Mesothelial cell of epicardium (in vitro differentiated cells): Measurements from ENCODE around the gene CEP85. TPM values are rescaled to one million over a fixed set of nuclear protein-coding genes. Genes with fewer than 3 reads are reported as not detected.

Experiments
- DNase-seq, 2 experiments: peaks; one replicate each; pipeline ENCODE4 v3.0.0; 2021; ENCODE audit warnings: low spot score in 2 of 2; ENCODE audit not compliant: unreplicated experiment in 2 of 2
- H3K27ac Mint-ChIP-seq: 2 replicates; pipeline ENCODE4 v1.8.0; 2021; ENCODE audit warnings: mixed read lengths
- H3K27me3 Mint-ChIP-seq: 2 replicates; pipeline ENCODE4 v1.8.0; 2021; ENCODE audit warnings: low read depth, mixed read lengths
- H3K36me3 Mint-ChIP-seq: 2 replicates; pipeline ENCODE4 v1.8.0; 2021; ENCODE audit warnings: mixed read lengths
- H3K4me1 Mint-ChIP-seq: 2 replicates; pipeline ENCODE4 v1.8.0; 2021; ENCODE audit warnings: mixed read lengths
- H3K4me3 Mint-ChIP-seq: 2 replicates; pipeline ENCODE4 v1.8.0; 2021; ENCODE audit warnings: mild to moderate bottlenecking, moderate library complexity, mixed read lengths
- H3K9me3 Mint-ChIP-seq: 2 replicates; pipeline ENCODE4 v1.8.0; 2021; ENCODE audit warnings: mixed read lengths
- CTCF ChIP-seq: fragments of 200-600 bp; sonication (generic); IDR thresholded peaks from one replicate; pipeline ENCODE4 v1.5.0; 2021; ENCODE audit warnings: antibody characterized with exemption; ENCODE audit not compliant: unreplicated experiment
- total RNA-seq: library from RNA; stranded (reverse); gene quantifications from 3 replicates; pipeline ENCODE4 v1.2.1, GENCODE V29; 2021

Gene CEP85
- total RNA-seq, 1 donor from 2014 or later = 20.3 TPM

- H3K27me3 Mint-ChIP-seq = no peaks in the 10 kb centered on the region
- H3K27ac Mint-ChIP-seq = no peak overlapping the region
- TF ChIP-seq CTCF = no peak
- no peak for DNase-seq
- peaks cover 26% of the 10 kb centered on the region for H3K4me1 Mint-ChIP-seq
- H3K9me3 Mint-ChIP-seq = no peaks in the 10 kb centered on the region
- peaks cover 20% of the 10 kb centered on the region for H3K36me3 Mint-ChIP-seq
- no peak overlapping the region for H3K4me3 Mint-ChIP-seq
These were observed 42.4 kb downstream of the CEP85 start for GRCh38 chr1:26276432-26276838.

GRCh38 chr1:26277261-26277661 is 43.3 kb downstream of the CEP85 start:
- no peak for DNase-seq
- H3K4me1 Mint-ChIP-seq = peaks cover 29% of the 10 kb centered on the region
- no peak overlapping the region for H3K27ac Mint-ChIP-seq
- no peaks in the 10 kb centered on the region for H3K27me3 Mint-ChIP-seq
- H3K36me3 Mint-ChIP-seq = peaks cover 15% of the 10 kb centered on the region
- H3K4me3 Mint-ChIP-seq = no peak overlapping the region
- no peak for TF ChIP-seq CTCF
- no peaks in the 10 kb centered on the region for H3K9me3 Mint-ChIP-seq

- peaks cover 29% of the 10 kb centered on the region for H3K4me1 Mint-ChIP-seq
- TF ChIP-seq CTCF = no peak
- no peak overlapping the region for H3K4me3 Mint-ChIP-seq
- H3K36me3 Mint-ChIP-seq = peaks cover 13% of the 10 kb centered on the region
- H3K27me3 Mint-ChIP-seq = no peaks in the 10 kb centered on the region
- H3K9me3 Mint-ChIP-seq = no peaks in the 10 kb centered on the region
- DNase-seq = no peak
- no peak overlapping the region for H3K27ac Mint-ChIP-seq
These were observed 43.7 kb downstream of the CEP85 start for GRCh38 chr1:26277719-26278118.

GRCh38 chr1:26278303-26278702 is 44.3 kb downstream of the CEP85 start:
- H3K4me1 Mint-ChIP-seq = peaks cover 29% of the 10 kb centered on the region
- H3K9me3 Mint-ChIP-seq = no peaks in the 10 kb centered on the region
- peaks cover 10% of the 10 kb centered on the region for H3K36me3 Mint-ChIP-seq
- TF ChIP-seq CTCF = no peak
- no peak for DNase-seq
- H3K27me3 Mint-ChIP-seq = no peaks in the 10 kb centered on the region
- no peak overlapping the region for H3K27ac Mint-ChIP-seq
- no peak overlapping the region for H3K4me3 Mint-ChIP-seq

- Mint-ChIP-seq H3K27me3 (no peaks in the 10 kb centered on the region), H3K9me3 (no peaks in the 10 kb centered on the region), H3K36me3 (peaks cover 10% of the 10 kb centered on the region), H3K4me3 (peak overlapping the region; percentile 87), H3K27ac (peak overlapping the region; percentile 88), H3K4me1 (peaks cover 29% of the 10 kb centered on the region)
- no peak for TF ChIP-seq CTCF
- no peak for DNase-seq
These were observed 44.9 kb downstream of the CEP85 start for GRCh38 chr1:26278724-26279455.
